K562 (cell line): ENCODE measurements around the gene MC1R. TPM values are rescaled to one million over a fixed set of nuclear protein-coding genes. Genes with fewer than 3 reads are reported as not detected.
A peak's percentile ranks its signal among the peaks of the same experiment; 100 is the strongest.

Source experiments
- PHF8 ChIP-seq: fragments of 200-600 bp; sonication (generic); IDR thresholded peaks from 2 replicates; pipeline ENCODE4 v1.6.1; 2012; ENCODE audit warnings: mixed run types, mild to moderate bottlenecking, inconsistent platforms, low read length, moderate library complexity, borderline replicate concordance
- SRF ChIP-seq, 2 experiments: fragments of 250-450, 450-650 bp in 1 of 2; sonication (Bioruptor Pico) in 1 of 2; sonication (generic) in 1 of 2; formaldehyde crosslinking; IDR thresholded peaks; 2 replicates each; pipeline versions ENCODE4 v1.5.0 to v1.5.1; 2020 to 2022; ENCODE audit warnings: mild to moderate bottlenecking in 1 of 2, missing genetic modification reagents in 1 of 2
- YY1 ChIP-seq, 3 experiments: IDR thresholded peaks; 2 replicates each; pipeline ENCODE4 v1.6.1; 2011; ENCODE audit warnings: low read length in 2 of 3, mild to moderate bottlenecking in 2 of 3, moderate library complexity in 2 of 3, borderline replicate concordance in 1 of 3, control low read depth in 1 of 3, low read depth in 1 of 3; ENCODE audit not compliant: insufficient read depth in 3 of 3, insufficient replicate concordance in 2 of 3, control insufficient read depth in 1 of 3, insufficient read length in 1 of 3; ENCODE audit errors: extremely low read depth in 1 of 3
- ZNF121 ChIP-seq: sonication (generic); formaldehyde crosslinking; conservative IDR thresholded peaks from 2 replicates; pipeline ENCODE4 v1.8.0; 2022; ENCODE audit warnings: missing genetic modification reagents
- ZNF586 ChIP-seq: fragments of 450-650 bp; formaldehyde crosslinking; conservative IDR thresholded peaks from 2 replicates; pipeline ENCODE4 v1.4.0; 2020; ENCODE audit warnings: mild to moderate bottlenecking, moderate library complexity
- polyA plus RNA-seq, 8 experiments: library from polyadenylated mRNA; depleted of rRNA in 4 of 8; stranded (reverse) in 5 of 8; unstranded in 3 of 8; fragments of >200 nt; fragmentation: Nextera tagmentation in 2 of 8; fragmentation: Illumina TruSeq in 1 of 8; extraction: Ambion mirVana in 2 of 8; extraction: Trizol in 1 of 8; gene quantifications; 2 replicates each; pipeline versions ENCODE4 v1.2.1 to v1.2.3, GENCODE V29; 2011 to 2014; ENCODE audit warnings: inconsistent platforms in 1 of 8, missing spikeins in 1 of 8
- total RNA-seq, 7 experiments: library from RNA; depleted of rRNA in 6 of 7; stranded (reverse); fragments of >200 nt in 6 of 7; fragmentation: Illumina TruSeq in 2 of 7; extraction: Trizol in 2 of 7; gene quantifications; 2 replicates each; pipeline versions ENCODE4 v1.2.1 to v1.2.3, GENCODE V29; 2011 to 2021; ENCODE audit warnings: low replicate concordance in 1 of 7
- TF ChIP-seq, protein P1 (sequence below): fragments of 200-800 bp; sonication (Bioruptor generic); IDR thresholded peaks from 2 replicates; pipeline ENCODE4 v1.6.1; 2017; ENCODE audit warnings: missing genetic modification characterization, missing compliant biosample characterization
- TF ChIP-seq, protein P2 (sequence below): fragments of 450-650 bp; IDR thresholded peaks from 2 replicates; pipeline ENCODE4 v1.6.1; 2017; ENCODE audit warnings: antibody characterized with exemption, mild to moderate bottlenecking
- TF ChIP-seq, protein P3 (sequence below): sonication (generic); formaldehyde crosslinking; IDR thresholded peaks from 2 replicates; pipeline ENCODE4 v1.9.0; 2022; ENCODE audit warnings: mild to moderate bottlenecking, missing genetic modification reagents

Gene MC1R
- total and polyA plus RNA-seq, 9 of the 15 experiments (the other 6 are each of a cell fraction or from before 2014, with no cell fraction given) = 0.14 to 5.3 (median 2.5) TPM; not detected in 1

DNA sequence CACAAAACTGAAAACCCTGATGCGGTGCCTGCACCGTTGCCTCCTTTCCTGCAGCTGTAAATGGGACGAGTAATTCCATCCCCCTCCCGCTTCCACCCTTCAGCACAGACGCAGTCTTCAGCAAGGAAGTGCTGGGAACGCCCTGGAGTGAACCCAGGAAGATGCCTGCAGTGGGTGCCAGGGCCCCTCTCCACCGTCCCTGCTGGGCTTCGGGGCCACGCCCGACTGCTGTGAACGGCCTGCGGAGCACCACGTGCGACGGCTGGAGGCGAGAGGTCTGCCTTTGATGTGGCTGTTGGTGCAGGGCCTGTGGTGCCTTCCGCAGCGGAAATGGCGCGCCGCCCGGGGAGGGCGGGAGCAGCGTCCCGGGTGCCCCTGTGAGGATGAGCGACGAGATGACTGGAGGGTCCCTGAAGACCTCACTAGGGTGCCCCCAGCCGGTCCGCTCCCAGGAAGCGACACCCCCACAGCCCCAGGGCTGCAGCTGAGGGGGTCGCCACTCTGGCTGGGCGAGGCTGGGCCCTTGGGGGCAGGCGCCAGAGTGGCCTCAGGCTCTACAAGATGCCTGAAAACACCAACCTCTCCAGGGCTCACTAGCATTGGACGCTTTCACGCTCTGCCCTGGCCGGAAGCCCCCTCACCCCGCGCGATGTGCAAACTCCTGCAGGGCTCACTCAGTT lies 749 bp upstream of the MC1R start (continued):
- TF ChIP-seq SRF (CRISPR knock-in tag; IDR thresholded peaks at IDR 0.05) (no peak), PHF8 (peak; percentile 56; the same call in 1 of the 2 replicates), ZNF586 (no peak), ZNF121 (CRISPR knock-in tag) (no peak), YY1 (IDR thresholded peaks at IDR 0.05; ENCODE audit: borderline replicate concordance in 1 of 3, control insufficient read depth in 1 of 3, extremely low read depth in 1 of 3, insufficient read depth in 3 of 3, insufficient read length in 1 of 3, insufficient replicate concordance in 2 of 3, low read depth in 1 of 3, low read length in 2 of 3) (peak in 2 of 3 experiments; percentile 65 to 82)
- TF ChIP-seq, protein P1, sequence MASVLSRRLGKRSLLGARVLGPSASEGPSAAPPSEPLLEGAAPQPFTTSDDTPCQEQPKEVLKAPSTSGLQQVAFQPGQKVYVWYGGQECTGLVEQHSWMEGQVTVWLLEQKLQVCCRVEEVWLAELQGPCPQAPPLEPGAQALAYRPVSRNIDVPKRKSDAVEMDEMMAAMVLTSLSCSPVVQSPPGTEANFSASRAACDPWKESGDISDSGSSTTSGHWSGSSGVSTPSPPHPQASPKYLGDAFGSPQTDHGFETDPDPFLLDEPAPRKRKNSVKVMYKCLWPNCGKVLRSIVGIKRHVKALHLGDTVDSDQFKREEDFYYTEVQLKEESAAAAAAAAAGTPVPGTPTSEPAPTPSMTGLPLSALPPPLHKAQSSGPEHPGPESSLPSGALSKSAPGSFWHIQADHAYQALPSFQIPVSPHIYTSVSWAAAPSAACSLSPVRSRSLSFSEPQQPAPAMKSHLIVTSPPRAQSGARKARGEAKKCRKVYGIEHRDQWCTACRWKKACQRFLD (CRISPR knock-in tag) = peak; percentile 55; the same call in 1 of the 2 replicates
- TF ChIP-seq, protein P2, sequence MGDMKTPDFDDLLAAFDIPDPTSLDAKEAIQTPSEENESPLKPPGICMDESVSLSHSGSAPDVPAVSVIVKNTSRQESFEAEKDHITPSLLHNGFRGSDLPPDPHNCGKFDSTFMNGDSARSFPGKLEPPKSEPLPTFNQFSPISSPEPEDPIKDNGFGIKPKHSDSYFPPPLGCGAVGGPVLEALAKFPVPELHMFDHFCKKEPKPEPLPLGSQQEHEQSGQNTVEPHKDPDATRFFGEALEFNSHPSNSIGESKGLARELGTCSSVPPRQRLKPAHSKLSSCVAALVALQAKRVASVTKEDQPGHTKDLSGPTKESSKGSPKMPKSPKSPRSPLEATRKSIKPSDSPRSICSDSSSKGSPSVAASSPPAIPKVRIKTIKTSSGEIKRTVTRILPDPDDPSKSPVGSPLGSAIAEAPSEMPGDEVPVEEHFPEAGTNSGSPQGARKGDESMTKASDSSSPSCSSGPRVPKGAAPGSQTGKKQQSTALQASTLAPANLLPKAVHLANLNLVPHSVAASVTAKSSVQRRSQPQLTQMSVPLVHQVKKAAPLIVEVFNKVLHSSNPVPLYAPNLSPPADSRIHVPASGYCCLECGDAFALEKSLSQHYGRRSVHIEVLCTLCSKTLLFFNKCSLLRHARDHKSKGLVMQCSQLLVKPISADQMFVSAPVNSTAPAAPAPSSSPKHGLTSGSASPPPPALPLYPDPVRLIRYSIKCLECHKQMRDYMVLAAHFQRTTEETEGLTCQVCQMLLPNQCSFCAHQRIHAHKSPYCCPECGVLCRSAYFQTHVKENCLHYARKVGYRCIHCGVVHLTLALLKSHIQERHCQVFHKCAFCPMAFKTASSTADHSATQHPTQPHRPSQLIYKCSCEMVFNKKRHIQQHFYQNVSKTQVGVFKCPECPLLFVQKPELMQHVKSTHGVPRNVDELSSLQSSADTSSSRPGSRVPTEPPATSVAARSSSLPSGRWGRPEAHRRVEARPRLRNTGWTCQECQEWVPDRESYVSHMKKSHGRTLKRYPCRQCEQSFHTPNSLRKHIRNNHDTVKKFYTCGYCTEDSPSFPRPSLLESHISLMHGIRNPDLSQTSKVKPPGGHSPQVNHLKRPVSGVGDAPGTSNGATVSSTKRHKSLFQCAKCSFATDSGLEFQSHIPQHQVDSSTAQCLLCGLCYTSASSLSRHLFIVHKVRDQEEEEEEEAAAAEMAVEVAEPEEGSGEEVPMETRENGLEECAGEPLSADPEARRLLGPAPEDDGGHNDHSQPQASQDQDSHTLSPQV = peak; percentile 93
- TF ChIP-seq, protein P3, sequence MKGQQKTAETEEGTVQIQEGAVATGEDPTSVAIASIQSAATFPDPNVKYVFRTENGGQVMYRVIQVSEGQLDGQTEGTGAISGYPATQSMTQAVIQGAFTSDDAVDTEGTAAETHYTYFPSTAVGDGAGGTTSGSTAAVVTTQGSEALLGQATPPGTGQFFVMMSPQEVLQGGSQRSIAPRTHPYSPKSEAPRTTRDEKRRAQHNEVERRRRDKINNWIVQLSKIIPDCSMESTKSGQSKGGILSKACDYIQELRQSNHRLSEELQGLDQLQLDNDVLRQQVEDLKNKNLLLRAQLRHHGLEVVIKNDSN (CRISPR knock-in tag) = peak; percentile 75
